Endothelial cell of umbilical vein (primary cell): ENCODE results near the gene STOML1.
A peak's percentile ranks its signal among the peaks of the same experiment; 100 is the strongest.

Experiments
- CTCF ChIP-seq, 2 donors: IDR thresholded peaks; 1 replicate in 1 of 2; 2 replicates in 1 of 2; pipeline ENCODE4 v1.5.1; 2011; ENCODE audit warnings: low read length in 2 of 2, mild to moderate bottlenecking in 2 of 2, moderate library complexity in 2 of 2, control low read depth in 1 of 2, inconsistent platforms in 1 of 2, low read depth in 1 of 2; ENCODE audit not compliant: insufficient read depth in 1 of 2; ENCODE audit errors: extremely low read depth in 1 of 2
- EZH2 ChIP-seq: IDR thresholded peaks from 2 replicates; pipeline ENCODE4 v1.6.1; 2012; ENCODE audit warnings: borderline replicate concordance, low read depth, mild to moderate bottlenecking, moderate library complexity, low read length, inconsistent platforms; ENCODE audit not compliant: severe bottlenecking
- FOS ChIP-seq: IDR thresholded peaks from 2 replicates; pipeline ENCODE4 v1.6.1; 2011; ENCODE audit warnings: mild to moderate bottlenecking, low read length, moderate library complexity, borderline replicate concordance; ENCODE audit not compliant: insufficient read depth
- GATA2 ChIP-seq: IDR thresholded peaks from 2 replicates; pipeline ENCODE4 v1.7.0; 2011; ENCODE audit warnings: low read depth, mild to moderate bottlenecking, moderate library complexity, mixed read lengths, low read length; ENCODE audit not compliant: insufficient read length, insufficient read depth
- JUN ChIP-seq: IDR thresholded peaks from 2 replicates; pipeline ENCODE4 v1.6.1; 2011; ENCODE audit warnings: borderline replicate concordance, low read depth; ENCODE audit not compliant: insufficient read length, insufficient read depth
- MAX ChIP-seq: IDR thresholded peaks from 2 replicates; pipeline ENCODE4 v1.6.1; 2011; ENCODE audit not compliant: insufficient read depth, insufficient read length
- POLR2A ChIP-seq: IDR thresholded peaks from 2 replicates; pipeline ENCODE4 v1.6.1; 2012; ENCODE audit warnings: low read depth, mild to moderate bottlenecking, control low read depth, low read length
- POLR2AphosphoS5 ChIP-seq: IDR thresholded peaks from 2 replicates; pipeline ENCODE4 v1.6.1; 2012; ENCODE audit warnings: low read depth, mild to moderate bottlenecking, control low read depth, low read length, moderate library complexity; ENCODE audit not compliant: insufficient read depth

GRCh38 chr15:73994413-73994883 is 2.4 kb upstream of the STOML1 start, which contains the start of gene PML:
- TF ChIP-seq CTCF (IDR thresholded peaks at IDR 0.05; ENCODE audit: extremely low read depth in 1 of 2, insufficient read depth in 1 of 2, low read depth in 1 of 2, low read length in 2 of 2) (no peak), EZH2 (no peak), FOS (no peak), POLR2AphosphoS5 (peak; percentile 52), POLR2A (no peak), GATA2 (no peak), JUN (no peak), MAX (no peak)
